NCI-H1092 treated with DMSO at 0.1 percent for 48 hours (cell line): ENCODE measurements around the gene TAS2R43.
"Not testable (repeated sequence)": the region's sequence is repeated elsewhere in the genome, so short reads cannot be mapped to it uniquely, and the experiment has no call there.

Source experiments
- DNase-seq: peaks from one replicate; lab custom pipeline; 2025; lab: John Stamatoyannopoulos, UW

The TAS2R43 gene

DNA sequence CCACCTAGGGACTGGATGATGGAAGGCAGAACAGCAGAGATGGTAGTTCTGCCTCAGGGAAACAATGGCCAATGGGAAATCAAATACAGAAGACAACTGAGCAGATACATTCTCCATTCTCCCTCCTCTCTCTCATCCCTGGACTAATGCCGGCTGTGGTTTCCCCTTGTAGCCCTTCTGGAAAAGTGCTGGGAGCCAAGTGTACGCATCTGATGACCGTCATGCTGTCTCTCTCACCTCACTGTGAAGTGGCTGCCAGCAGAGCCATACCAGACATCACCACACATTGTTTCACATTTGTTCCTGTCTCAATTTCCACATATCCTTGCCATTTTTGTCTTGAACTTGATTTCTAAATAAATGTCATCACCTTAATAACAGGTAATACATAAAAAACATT is 33.1 kb downstream of the TAS2R43 start:
- no peak for DNase-seq

DNA sequence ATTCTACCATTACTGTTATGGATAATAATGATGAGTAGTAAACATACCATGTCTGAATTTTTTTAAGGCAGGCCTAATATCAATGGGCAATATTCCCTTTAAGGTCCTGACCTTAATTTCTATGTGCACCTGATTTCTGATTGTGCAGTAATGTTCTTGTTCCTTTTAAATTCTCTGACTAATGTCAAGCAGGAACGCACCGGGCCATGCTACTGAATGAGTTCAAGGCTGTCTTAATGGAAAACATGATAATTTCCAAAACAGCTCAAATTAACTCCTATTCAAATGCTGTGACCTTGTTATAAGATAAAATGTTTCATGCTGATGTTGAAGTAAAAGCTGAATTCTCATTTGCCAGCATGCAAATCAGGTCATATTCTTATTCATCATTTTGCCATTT is 36.8 kb downstream of the TAS2R43 start:
- DNase-seq, result no peak

DNA sequence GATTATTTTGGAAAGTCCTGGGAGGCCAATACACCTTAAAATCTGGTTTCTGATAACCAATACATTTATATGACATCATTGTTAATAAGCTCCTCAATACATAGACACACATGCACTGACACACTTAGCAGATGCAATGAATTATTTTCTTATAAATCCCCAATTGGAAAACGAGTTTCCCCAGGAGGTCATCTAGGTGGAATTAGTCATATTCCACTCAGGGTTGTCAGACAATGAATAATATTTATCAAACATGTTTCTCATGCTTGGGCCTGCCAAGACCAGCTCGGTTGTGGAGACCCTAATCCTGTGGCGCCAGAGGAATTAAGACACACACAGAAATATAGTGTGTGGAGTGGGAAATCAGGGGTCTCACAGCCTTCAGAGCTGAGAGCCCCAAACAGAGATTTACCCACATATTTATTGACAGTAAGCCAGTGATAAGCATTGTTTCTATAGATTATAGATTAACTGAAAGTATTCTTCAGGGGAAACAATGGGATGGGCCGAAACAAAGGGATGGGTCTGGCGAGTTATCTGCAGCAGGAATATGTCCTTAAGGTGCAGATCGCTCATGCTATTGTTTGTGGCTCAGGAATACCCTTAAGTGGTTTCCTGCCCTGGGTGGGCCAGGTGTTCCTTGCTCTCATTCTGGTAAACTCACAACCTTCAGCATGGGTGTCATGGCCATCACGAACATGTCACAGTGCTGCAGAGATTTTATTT is 42.1 kb downstream of the TAS2R43 start:
- not testable (repeated sequence) for DNase-seq

DNA sequence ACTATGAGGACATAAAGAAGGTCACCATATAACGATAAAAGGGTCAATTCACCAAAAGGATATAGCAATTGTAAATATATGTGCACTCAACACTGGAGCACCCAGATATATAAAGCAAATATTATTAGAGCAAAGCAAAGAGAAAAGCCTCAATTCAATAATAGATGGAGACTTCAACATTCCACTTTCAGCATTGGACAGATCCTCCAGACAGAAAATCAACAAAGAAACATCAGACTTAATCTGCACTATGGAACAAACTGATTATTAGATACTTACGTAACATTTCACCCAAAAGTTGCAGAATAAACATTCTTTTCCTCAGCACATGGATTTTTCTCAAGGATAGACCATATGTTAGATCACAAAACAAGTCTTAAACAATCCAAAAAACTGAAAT is 50.7 kb downstream of the TAS2R43 start:
- DNase-seq, result not testable (repeated sequence)
